HepG2 (cell line): ENCODE results near the gene TDG. TPM values are rescaled to one million over a fixed set of nuclear protein-coding genes. Genes with fewer than 3 reads are reported as not detected.

Experiments used
- ATAC-seq: fragments of 200-7000 bp; cut with Tn5 transposase; 3 replicates; pipeline ENCODE4 v1.9.1; 2020; ENCODE audit warnings: mild to moderate bottlenecking, moderate library complexity
- BruUV-seq: library from RNA; stranded (reverse); fragments of 400-500 nt; replicated peaks from 2 replicates; lab custom pipeline; 2021; lab: Mats Ljungman, UMichigan
- CTCF ChIA-PET: fragments of 300-600 bp; formaldehyde crosslinking; extraction: SDS; loops from one replicate; lab custom pipeline; 2021; ENCODE audit warnings: low total read pairs, inconsistent platforms, low intra/inter-chr PET ratio; lab: Yijun Ruan, JAX
- POLR2A ChIA-PET: fragments of 350-600 bp; sonication (Branson Sonifier 250); formaldehyde crosslinking; loops from one replicate; lab custom pipeline; 2020; ENCODE audit warnings: antibody characterized with exemption, inconsistent platforms; lab: Yijun Ruan, JAX
- DNase-seq: peaks from one replicate; pipeline ENCODE4 v3.0.0-alpha.2; 2015; ENCODE audit warnings: low spot score
- FAIRE-seq: peaks from 3 replicates; lab custom pipeline; 2011; peaks lifted over from hg19 to GRCh38; lab: Jason Lieb, UNC
- H2AFZ ChIP-seq: one replicate; pipeline ENCODE4 v1.6.1; 2011; ENCODE audit warnings: low read length, inconsistent platforms
- H3K27ac ChIP-seq: fragments of 300-600 bp; 3 replicates; pipeline ENCODE4 v1.8.0; 2011; ENCODE audit warnings: mixed run types, mild to moderate bottlenecking, mixed read lengths, low read length, inconsistent platforms; ENCODE audit not compliant: insufficient read depth; ENCODE audit errors: extremely low read length
- H3K27me3 ChIP-seq, 2 experiments: fragments of 200-600 bp in 1 of 2; 2 replicates in 1 of 2; 3 replicates in 1 of 2; pipeline versions ENCODE4 v1.6.0 to v1.8.0; 2011; ENCODE audit warnings: low read length in 2 of 2, mild to moderate bottlenecking in 2 of 2, moderate library complexity in 2 of 2, inconsistent platforms in 1 of 2; ENCODE audit not compliant: insufficient read depth in 2 of 2, control insufficient read depth in 1 of 2
- H3K36me3 ChIP-seq, 2 experiments: fragments of 200-600 bp in 1 of 2; replicated peaks in 1 of 2; 2 replicates in 1 of 2; 3 replicates in 1 of 2; pipeline versions ENCODE4 v1.5.1 to v1.8.0; 2011; ENCODE audit warnings: low read length in 2 of 2, inconsistent platforms in 1 of 2; ENCODE audit not compliant: insufficient read depth in 2 of 2, control insufficient read depth in 1 of 2
- H3K4me1 ChIP-seq: 2 replicates; pipeline ENCODE4 v1.5.1; 2012; ENCODE audit warnings: low read length, inconsistent platforms; ENCODE audit not compliant: insufficient read depth
- H3K4me2 ChIP-seq: 2 replicates; pipeline ENCODE4 v1.6.0; 2011; ENCODE audit warnings: low read depth, low read length, inconsistent platforms
- H3K4me3 ChIP-seq, 3 experiments: fragments of 200-600 bp in 1 of 3; sonication (generic), shearing (Covaris generic) in 1 of 3; replicated peaks in 1 of 3; 2 replicates each; pipeline ENCODE4 v1.5.1; 2011 to 2016; ENCODE audit warnings: low read length in 3 of 3, inconsistent platforms in 2 of 3, low read depth in 2 of 3, mild to moderate bottlenecking in 2 of 3, control low read depth in 1 of 3, mixed read lengths in 1 of 3; ENCODE audit not compliant: insufficient read depth in 1 of 3
- H3K79me2 ChIP-seq: one replicate; pipeline ENCODE4 v1.6.1; 2011; ENCODE audit warnings: low read length, inconsistent platforms; ENCODE audit not compliant: insufficient read depth
- H3K9ac ChIP-seq: 2 replicates; pipeline ENCODE4 v1.6.0; 2011; ENCODE audit warnings: mild to moderate bottlenecking, low read depth, low read length, inconsistent platforms; ENCODE audit not compliant: insufficient read depth
- H3K9me3 ChIP-seq: 2 replicates; pipeline ENCODE4 v1.5.1; 2012; ENCODE audit warnings: mild to moderate bottlenecking, low read length
- H4K20me1 ChIP-seq: 2 replicates; pipeline ENCODE4 v1.6.0; 2011; ENCODE audit warnings: inconsistent platforms, mild to moderate bottlenecking, low read length, moderate library complexity; ENCODE audit not compliant: insufficient read depth
- AHR ChIP-seq: IDR thresholded peaks from 2 replicates; pipeline ENCODE4 v1.6.1; 2018; ENCODE audit warnings: missing genetic modification reagents, missing compliant biosample characterization
- ATF7-NPFF ChIP-seq: sonication (generic); formaldehyde crosslinking; IDR thresholded peaks from 2 replicates; pipeline ENCODE4 v1.8.1; 2023; ENCODE audit warnings: mild to moderate bottlenecking, low read depth, missing genetic modification reagents, moderate library complexity
- CC2D1A ChIP-seq: sonication (generic); formaldehyde crosslinking; IDR thresholded peaks from 2 replicates; pipeline ENCODE4 v1.8.1; 2023; ENCODE audit warnings: mild to moderate bottlenecking, missing genetic modification reagents
- DR1 ChIP-seq: sonication (generic); formaldehyde crosslinking; IDR thresholded peaks from 2 replicates; pipeline ENCODE4 v1.8.0; 2021; ENCODE audit warnings: mild to moderate bottlenecking, missing genetic modification reagents, inconsistent platforms
- GFI1 ChIP-seq: sonication (generic); formaldehyde crosslinking; IDR thresholded peaks from 2 replicates; pipeline ENCODE4 v1.5.0; 2020; ENCODE audit warnings: missing genetic modification reagents, mild to moderate bottlenecking, borderline replicate concordance
- GLI4 ChIP-seq: sonication (generic); formaldehyde crosslinking; IDR thresholded peaks from 2 replicates; pipeline ENCODE4 v1.5.1; 2020; ENCODE audit warnings: missing genetic modification reagents, mild to moderate bottlenecking, moderate library complexity, borderline replicate concordance
- GTF3A ChIP-seq: sonication (generic); formaldehyde crosslinking; conservative IDR thresholded peaks from 2 replicates; pipeline ENCODE4 v1.4.0; 2020; ENCODE audit warnings: mild to moderate bottlenecking, missing genetic modification reagents
- HOXA5 ChIP-seq: sonication (generic); formaldehyde crosslinking; IDR thresholded peaks from 2 replicates; pipeline ENCODE4 v1.4.0; 2020; ENCODE audit warnings: missing genetic modification reagents
- MYNN ChIP-seq: sonication (generic); formaldehyde crosslinking; IDR thresholded peaks from 2 replicates; pipeline ENCODE4 v1.4.0; 2020; ENCODE audit warnings: mild to moderate bottlenecking, low read depth, missing genetic modification reagents
- NCOA1 ChIP-seq: sonication (generic); formaldehyde crosslinking; IDR thresholded peaks from 2 replicates; pipeline ENCODE4 v1.9.0; 2021; ENCODE audit warnings: missing genetic modification reagents
- PHF5A ChIP-seq: IDR thresholded peaks from one replicate; pipeline ENCODE4 v1.6.1; 2018; ENCODE audit warnings: low read depth, missing genetic modification reagents; ENCODE audit not compliant: unreplicated experiment
- SP140L ChIP-seq: sonication (generic); formaldehyde crosslinking; IDR thresholded peaks from 2 replicates; pipeline ENCODE4 v1.4.0; 2020; ENCODE audit warnings: missing genetic modification reagents, borderline replicate concordance
- SRY ChIP-seq: sonication (generic); formaldehyde crosslinking; IDR thresholded peaks from 2 replicates; pipeline ENCODE4 v1.8.0; 2022; ENCODE audit warnings: mild to moderate bottlenecking, missing genetic modification reagents
- TGIF2 ChIP-seq: IDR thresholded peaks from 2 replicates; pipeline ENCODE4 v1.6.1; 2016; ENCODE audit warnings: control low read depth, missing compliant biosample characterization
- WIZ ChIP-seq: sonication (generic); formaldehyde crosslinking; IDR thresholded peaks from 2 replicates; pipeline ENCODE4 v1.5.1; 2020; ENCODE audit warnings: mild to moderate bottlenecking, missing genetic modification reagents
- ZBTB8A ChIP-seq: sonication (generic); formaldehyde crosslinking; IDR thresholded peaks from 2 replicates; pipeline ENCODE4 v1.4.0; 2020; ENCODE audit warnings: mild to moderate bottlenecking, low read depth, missing genetic modification reagents, borderline replicate concordance
- ZC3H4 ChIP-seq: sonication (generic); formaldehyde crosslinking; IDR thresholded peaks from 2 replicates; pipeline ENCODE4 v1.4.0; 2020; ENCODE audit warnings: missing genetic modification reagents, borderline replicate concordance
- ZMAT3 ChIP-seq: sonication (generic); formaldehyde crosslinking; conservative IDR thresholded peaks from 2 replicates; pipeline ENCODE4 v1.7.0; 2021; ENCODE audit warnings: missing genetic modification reagents
- ZNF256 ChIP-seq: sonication (generic); formaldehyde crosslinking; conservative IDR thresholded peaks from 2 replicates; pipeline ENCODE4 v1.4.0; 2020; ENCODE audit warnings: missing genetic modification reagents
- ZNF441 ChIP-seq: sonication (generic); formaldehyde crosslinking; IDR thresholded peaks from 2 replicates; pipeline ENCODE4 v1.7.0; 2021; ENCODE audit warnings: missing genetic modification reagents, borderline replicate concordance
- ZNF510 ChIP-seq: sonication (generic); formaldehyde crosslinking; IDR thresholded peaks from 2 replicates; pipeline ENCODE4 v1.4.0; 2020; ENCODE audit warnings: low read depth, mild to moderate bottlenecking, missing genetic modification reagents
- ZNF629 ChIP-seq: sonication (generic); formaldehyde crosslinking; conservative IDR thresholded peaks from 2 replicates; pipeline ENCODE4 v1.5.0; 2020; ENCODE audit warnings: missing genetic modification reagents
- ZNF678 ChIP-seq: sonication (generic); formaldehyde crosslinking; IDR thresholded peaks from 2 replicates; pipeline ENCODE4 v1.4.0; 2020; ENCODE audit warnings: mild to moderate bottlenecking, missing genetic modification reagents
- ZNF746 ChIP-seq: sonication (generic); formaldehyde crosslinking; IDR thresholded peaks from 2 replicates; pipeline ENCODE4 v1.8.0; 2022; ENCODE audit warnings: mild to moderate bottlenecking, missing genetic modification reagents
- WGBS: methylation state at CpG from one replicate; pipeline ENCODE4 v1.1.6; 2017; ENCODE audit warnings: low lambda C conversion rate; 5-methylcytosine and 5-hydroxymethylcytosine counted together
- in situ Hi-C: cut with HindIII; loops from 2 replicates; pipeline ENCODE4 v1.10.0; 2017; ENCODE audit warnings: low pct_unique_long_range_greater_than_20kb; ENCODE audit not compliant: extremely low pct_ligation_motif_present
- intact Hi-C: fragments of 100-400 bp; cut with micrococcal nuclease; formaldehyde crosslinking; loops from one replicate; pipeline ENCODE4 v1.10.0; 2022; ENCODE audit not compliant: unreplicated experiment
- polyA plus RNA-seq, 8 experiments: library from polyadenylated mRNA; depleted of rRNA in 3 of 8; stranded (reverse) in 7 of 8; unstranded in 1 of 8; fragments of >200 nt; fragmentation: Illumina TruSeq in 4 of 8; extraction: Trizol in 4 of 8; gene quantifications; 2 replicates each; pipeline versions ENCODE4 v1.2.1 to v1.2.3, GENCODE V29; 2011 to 2016; ENCODE audit warnings: low read depth in 4 of 8, missing spikeins in 1 of 8, mixed read lengths in 1 of 8; ENCODE audit not compliant: insufficient read depth in 1 of 8
- total RNA-seq, 5 experiments: library from RNA; depleted of rRNA; stranded (reverse); fragments of >200 nt; fragmentation: Illumina TruSeq; extraction: Trizol; gene quantifications; 2 replicates each; pipeline ENCODE4 v1.2.3, GENCODE V29; 2016; ENCODE audit warnings: low read depth in 1 of 5
- TF ChIP-seq, protein P1 (sequence below): IDR thresholded peaks from 2 replicates; pipeline ENCODE4 v1.6.1; 2012; ENCODE audit warnings: inconsistent platforms
- TF ChIP-seq, protein P2 (sequence below): sonication (generic); formaldehyde crosslinking; IDR thresholded peaks from 2 replicates; pipeline ENCODE4 v1.4.0; 2020; ENCODE audit warnings: missing genetic modification reagents

The TDG gene
- total and polyA plus RNA-seq, 2 of the 13 experiments (the other 11 are each of a cell fraction or from before 2014, with no cell fraction given): 14.2 to 19.5 TPM

DNA sequence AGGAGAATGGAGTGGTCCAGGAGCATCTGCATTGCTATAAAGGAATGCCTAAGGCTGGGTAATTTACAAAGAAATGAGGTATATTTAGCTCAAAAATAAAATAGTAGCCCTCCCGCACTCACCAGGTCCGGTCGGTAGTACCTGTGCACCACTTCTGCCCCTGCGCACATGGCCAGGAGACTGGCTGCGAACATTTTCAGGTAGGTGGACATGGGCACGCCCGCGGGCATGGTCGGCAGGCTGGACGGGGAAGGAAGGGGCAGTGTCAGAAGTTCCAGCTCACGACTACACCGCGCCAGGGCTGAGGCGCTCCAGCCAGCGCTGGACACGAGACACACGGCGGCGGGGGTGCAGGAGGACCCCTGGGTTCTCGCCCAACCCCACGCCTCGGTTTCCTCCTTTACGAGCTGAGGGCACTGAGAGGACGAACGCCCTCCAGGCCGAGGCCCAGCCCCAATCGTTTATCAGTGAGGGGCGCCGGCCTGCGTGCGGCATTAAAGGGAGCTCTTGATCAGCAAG, 9.1 kb upstream of the TDG start:
- FAIRE-seq (no peak), DNase-seq (peak; percentile 11), ATAC-seq (peak; percentile 66)
- Histone ChIP-seq H3K9ac (peak overlapping the region; percentile 83), H3K9me3 (no peaks in the 10 kb centered on the region), H3K4me1 (peaks cover 47% of the 10 kb centered on the region), H4K20me1 (no peaks in the 10 kb centered on the region), H3K4me3 (peak overlapping the region; percentile 86 to 90 (median 88)), H3K27ac (peak overlapping the region; percentile 92), H3K4me2 (peak overlapping the region; percentile 95), H3K79me2 (peaks cover 23% of the 10 kb centered on the region), H3K36me3 (peaks cover 4 to 21% of the 10 kb centered on the region in 2 experiments), H2AFZ (no peak overlapping the region), H3K27me3 (no peaks in the 10 kb centered on the region; a peak in 1 of 5 replicates)
- TSS peak; percentile 57 for BruUV-seq
- in situ Hi-C loops: no loop called here
- ChIA-PET POLR2A (interaction anchor here (0.9 to 6.2 kb wide), 4 partner anchors 10 to 26 kb away, joined by 3 to 118 read pairs (median 13); partner anchors contain the start of genes HSP90B1 and TDG), CTCF (no interaction called here)
- WGBS: 0% methylated on average over 11 of the region's 31 CpGs
- intact Hi-C loops: loop anchor here (1.0 kb wide), 2 partner anchors 9 to 26 kb away; partner anchors contain the start of genes HSP90B1 and TDG
- 0 out of 2 replicates have a peak, but pooled peaks have one; percentile 20 for TF ChIP-seq ZNF746 (CRISPR knock-in tag)
- 0 out of 2 replicates have a peak, but pooled peaks have one; percentile 11 for TF ChIP-seq ZNF510 (CRISPR knock-in tag)
- TF ChIP-seq ZNF629 (CRISPR knock-in tag): no peak
- TF ChIP-seq PHF5A (CRISPR knock-in tag): no peak
- 0 out of 2 replicates have a peak, but pooled peaks have one; percentile 47 for TF ChIP-seq HOXA5 (CRISPR knock-in tag)
- TF ChIP-seq MYNN (CRISPR knock-in tag): no peak
- 0 out of 2 replicates have a peak, but pooled peaks have one; percentile 2 for TF ChIP-seq GLI4
- TF ChIP-seq WIZ (CRISPR knock-in tag): 0 out of 2 replicates have a peak, but pooled peaks have one; percentile 22
- TF ChIP-seq SP140L (CRISPR knock-in tag): peak; percentile 7; the same call in 1 of the 2 replicates
- peak; percentile 69; the same call in 1 of the 2 replicates for TF ChIP-seq ZMAT3
- TF ChIP-seq ZNF441 (CRISPR knock-in tag): 0 out of 2 replicates have a peak, but pooled peaks have one; percentile 52
- peak; percentile 81; the same call in 1 of the 2 replicates for TF ChIP-seq ZNF678 (CRISPR knock-in tag)
- 0 out of 2 replicates have a peak, but pooled peaks have one; percentile 8 for TF ChIP-seq ZNF256 (CRISPR knock-in tag)
- TF ChIP-seq CC2D1A (CRISPR knock-in tag): no peak
- no peak for TF ChIP-seq DR1 (CRISPR knock-in tag)
- TF ChIP-seq TGIF2 (CRISPR knock-in tag): no peak
- 0 out of 2 replicates have a peak, but pooled peaks have one; percentile 18 for TF ChIP-seq ATF7-NPFF (CRISPR knock-in tag)
- TF ChIP-seq, protein P1, sequence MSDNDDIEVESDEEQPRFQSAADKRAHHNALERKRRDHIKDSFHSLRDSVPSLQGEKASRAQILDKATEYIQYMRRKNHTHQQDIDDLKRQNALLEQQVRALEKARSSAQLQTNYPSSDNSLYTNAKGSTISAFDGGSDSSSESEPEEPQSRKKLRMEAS: peak; percentile 36; the same call in 1 of the 2 replicates
- no peak for TF ChIP-seq ZC3H4 (CRISPR knock-in tag)
- TF ChIP-seq GTF3A: no peak
- TF ChIP-seq GFI1 (CRISPR knock-in tag): 0 out of 2 replicates have a peak, but pooled peaks have one; percentile 16
- TF ChIP-seq ZBTB8A: 0 out of 2 replicates have a peak, but pooled peaks have one; percentile 25
- TF ChIP-seq, protein P2, sequence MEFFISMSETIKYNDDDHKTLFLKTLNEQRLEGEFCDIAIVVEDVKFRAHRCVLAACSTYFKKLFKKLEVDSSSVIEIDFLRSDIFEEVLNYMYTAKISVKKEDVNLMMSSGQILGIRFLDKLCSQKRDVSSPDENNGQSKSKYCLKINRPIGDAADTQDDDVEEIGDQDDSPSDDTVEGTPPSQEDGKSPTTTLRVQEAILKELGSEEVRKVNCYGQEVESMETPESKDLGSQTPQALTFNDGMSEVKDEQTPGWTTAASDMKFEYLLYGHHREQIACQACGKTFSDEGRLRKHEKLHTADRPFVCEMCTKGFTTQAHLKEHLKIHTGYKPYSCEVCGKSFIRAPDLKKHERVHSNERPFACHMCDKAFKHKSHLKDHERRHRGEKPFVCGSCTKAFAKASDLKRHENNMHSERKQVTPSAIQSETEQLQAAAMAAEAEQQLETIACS (CRISPR knock-in tag): no peak
- TF ChIP-seq AHR: peak; percentile 17; the same call in 1 of the 2 replicates
- TF ChIP-seq SRY (CRISPR knock-in tag): peak; percentile 13
- 0 out of 2 replicates have a peak, but pooled peaks have one; percentile 30 for TF ChIP-seq NCOA1 (CRISPR knock-in tag)
